B cell (primary cell): ENCODE results near the gene STOML1. TPM values are rescaled to one million over a fixed set of nuclear protein-coding genes. Genes with fewer than 3 reads are reported as not detected.

Experiments
- ATAC-seq: fragments of 200-7000 bp; cut with Tn5 transposase; one replicate; pipeline ENCODE4 v1.10.0; 2021; ENCODE audit warnings: low read depth, mild to moderate bottlenecking, moderate number of reproducible peaks, moderate library complexity
- CTCF ChIA-PET: fragments of 350-600 bp; sonication (Branson Sonifier 250); formaldehyde crosslinking; loops from one replicate; lab custom pipeline; 2021; ENCODE audit warnings: antibody characterized with exemption, inconsistent platforms; lab: Charles Lee
- POLR2A ChIA-PET: fragments of 350-600 bp; sonication (Branson Sonifier 250); formaldehyde crosslinking; loops from one replicate; lab custom pipeline; 2021; ENCODE audit warnings: antibody characterized with exemption; lab: Charles Lee
- DNase-seq: peaks from one replicate; pipeline ENCODE4 v3.0.0; 2013
- H2AFZ ChIP-seq: 2 replicates; pipeline ENCODE4 v1.6.1; 2012; ENCODE audit warnings: mild to moderate bottlenecking, low read depth, low read length; ENCODE audit not compliant: insufficient read depth, poor library complexity, severe bottlenecking
- H3K27ac ChIP-seq, 2 donors: 1 replicate in 1 of 2; 2 replicates in 1 of 2; pipeline ENCODE4 v1.5.1; 2012 to 2013; ENCODE audit warnings: low read length in 2 of 2, mild to moderate bottlenecking in 2 of 2, moderate library complexity in 1 of 2
- H3K27me3 ChIP-seq, 4 experiments: fragments of 200-600 bp in 1 of 4; sonication (generic) in 1 of 4; replicated peaks in 1 of 4; 1 replicate in 2 of 4; 2 replicates in 2 of 4; pipeline versions ENCODE4 v1.6.1 to v1.7.0; 2013 to 2016; ENCODE audit warnings: low read length in 3 of 4, mild to moderate bottlenecking in 2 of 4, mixed read lengths in 1 of 4, moderate library complexity in 1 of 4; ENCODE audit not compliant: insufficient read depth in 4 of 4, control insufficient read depth in 3 of 4; ENCODE audit errors: control extremely low read depth in 1 of 4
- H3K36me3 ChIP-seq, 2 experiments: replicated peaks in 1 of 2; 1 replicate in 1 of 2; 2 replicates in 1 of 2; pipeline versions ENCODE4 v1.6.1 to v1.7.1; 2013; ENCODE audit warnings: low read length in 1 of 2; ENCODE audit not compliant: insufficient read depth in 2 of 2, control insufficient read depth in 1 of 2; ENCODE audit errors: control extremely low read depth in 1 of 2, extremely low read depth in 1 of 2
- H3K4me1 ChIP-seq, 2 donors: fragments of 200-600 bp in 1 of 2; sonication (generic) in 1 of 2; 1 replicate in 1 of 2; 2 replicates in 1 of 2; pipeline versions ENCODE4 v1.5.1 to v1.6.1; 2013 to 2017; ENCODE audit warnings: low read length in 2 of 2; ENCODE audit not compliant: control insufficient read depth in 2 of 2, insufficient read depth in 2 of 2
- H3K4me2 ChIP-seq: replicated peaks from 2 replicates; pipeline ENCODE3; 2012; ENCODE audit warnings: mild to moderate bottlenecking, low read depth, low read length; ENCODE audit not compliant: poor library complexity, severe bottlenecking
- H3K4me3 ChIP-seq, 5 experiments: fragments of 200-600 bp in 1 of 5; sonication (generic) in 1 of 5; 1 replicate in 3 of 5; 2 replicates in 2 of 5; pipeline versions ENCODE4 v1.5.1 to v1.7.0; 2011 to 2016; ENCODE audit warnings: low read length in 4 of 5, mild to moderate bottlenecking in 4 of 5, low read depth in 2 of 5, control low read depth in 1 of 5, moderate library complexity in 1 of 5; ENCODE audit not compliant: insufficient read depth in 1 of 5; ENCODE audit errors: control extremely low read depth in 1 of 5, extremely low read depth in 1 of 5
- H3K79me2 ChIP-seq: fragments of 200-600 bp; sonication (generic); one replicate; pipeline ENCODE4 v1.6.0; 2016; ENCODE audit warnings: low read length; ENCODE audit not compliant: control insufficient read depth, insufficient read depth
- H3K9ac ChIP-seq: fragments of 200-600 bp; sonication (generic); 2 replicates; pipeline ENCODE4 v1.6.1; 2017; ENCODE audit warnings: mild to moderate bottlenecking, low read length, moderate library complexity
- H3K9me3 ChIP-seq, 3 donors: one replicate each; pipeline versions ENCODE4 v1.6.1 to v1.7.1; 2013; ENCODE audit warnings: low read length in 2 of 3; ENCODE audit not compliant: control insufficient read depth in 2 of 3, insufficient read depth in 1 of 3; ENCODE audit errors: control extremely low read depth in 1 of 3
- H4K20me1 ChIP-seq: 2 replicates; pipeline ENCODE4 v1.6.0; 2012; ENCODE audit warnings: mild to moderate bottlenecking, low read length; ENCODE audit not compliant: insufficient read depth, control insufficient read depth, poor library complexity, severe bottlenecking
- H3K27ac Mint-ChIP-seq: one replicate; pipeline ENCODE4 v1.8.0; 2021; ENCODE audit warnings: mixed read lengths
- H3K27me3 Mint-ChIP-seq: one replicate; pipeline ENCODE4 v1.8.0; 2021; ENCODE audit warnings: mixed read lengths
- H3K4me1 Mint-ChIP-seq: one replicate; pipeline ENCODE4 v1.8.0; 2021; ENCODE audit warnings: mixed read lengths
- H3K4me3 Mint-ChIP-seq: one replicate; pipeline ENCODE4 v1.8.0; 2021; ENCODE audit warnings: mixed read lengths
- H3K9me3 Mint-ChIP-seq: one replicate; pipeline ENCODE4 v1.8.0; 2022; ENCODE audit warnings: mixed read lengths; ENCODE audit not compliant: insufficient read depth
- EZH2 ChIP-seq: IDR thresholded peaks from 2 replicates; pipeline ENCODE4 v1.6.1; 2012; ENCODE audit warnings: borderline replicate concordance, low read depth, mild to moderate bottlenecking, moderate library complexity, low read length; ENCODE audit not compliant: insufficient read depth, poor library complexity, severe bottlenecking
- WGBS: methylation state at CpG from one replicate; pipeline ENCODE4 v1.1.5; 2013; ENCODE audit warnings: missing lambda C conversion rate; ENCODE audit not compliant: insufficient coverage; 5-methylcytosine and 5-hydroxymethylcytosine counted together
- intact Hi-C: fragments of 100-400 bp; cut with micrococcal nuclease; formaldehyde crosslinking; loops from one replicate; pipeline ENCODE4 v1.10.0; 2022
- polyA plus RNA-seq: library from polyadenylated mRNA; depleted of rRNA; stranded (reverse); fragments of >200 nt; gene quantifications from 2 replicates; pipeline ENCODE4 v1.2.3, GENCODE V29; 2012
- total RNA-seq, 2 donors: library from RNA; stranded (reverse); fragments of 120-200 nt in 1 of 2; gene quantifications; 1 replicate in 1 of 2; 2 replicates in 1 of 2; pipeline versions ENCODE4 v1.2.3 to v1.2.4, GENCODE V29; 2013 to 2022
- TF ChIP-seq, protein P1 (sequence below): fragments of 200-600 bp; IDR thresholded peaks from one replicate; pipeline ENCODE4 v1.8.0; 2022; ENCODE audit warnings: antibody characterized with exemption, mild to moderate bottlenecking

The STOML1 gene
- total and polyA plus RNA-seq, 2 donors (not counting 1 experiment from before 2014, with no cell fraction given) = 6.2 to 11.3 TPM

- TF ChIP-seq, protein P1, sequence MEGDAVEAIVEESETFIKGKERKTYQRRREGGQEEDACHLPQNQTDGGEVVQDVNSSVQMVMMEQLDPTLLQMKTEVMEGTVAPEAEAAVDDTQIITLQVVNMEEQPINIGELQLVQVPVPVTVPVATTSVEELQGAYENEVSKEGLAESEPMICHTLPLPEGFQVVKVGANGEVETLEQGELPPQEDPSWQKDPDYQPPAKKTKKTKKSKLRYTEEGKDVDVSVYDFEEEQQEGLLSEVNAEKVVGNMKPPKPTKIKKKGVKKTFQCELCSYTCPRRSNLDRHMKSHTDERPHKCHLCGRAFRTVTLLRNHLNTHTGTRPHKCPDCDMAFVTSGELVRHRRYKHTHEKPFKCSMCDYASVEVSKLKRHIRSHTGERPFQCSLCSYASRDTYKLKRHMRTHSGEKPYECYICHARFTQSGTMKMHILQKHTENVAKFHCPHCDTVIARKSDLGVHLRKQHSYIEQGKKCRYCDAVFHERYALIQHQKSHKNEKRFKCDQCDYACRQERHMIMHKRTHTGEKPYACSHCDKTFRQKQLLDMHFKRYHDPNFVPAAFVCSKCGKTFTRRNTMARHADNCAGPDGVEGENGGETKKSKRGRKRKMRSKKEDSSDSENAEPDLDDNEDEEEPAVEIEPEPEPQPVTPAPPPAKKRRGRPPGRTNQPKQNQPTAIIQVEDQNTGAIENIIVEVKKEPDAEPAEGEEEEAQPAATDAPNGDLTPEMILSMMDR = no peak
- no peak for TF ChIP-seq EZH2
- H3K4me3 ChIP-seq = no peak overlapping the region
- peaks cover 57% of the 10 kb centered on the region for H3K4me1 Mint-ChIP-seq
Measured at GRCh38 chr15:73989001-73989798, 2.9 kb downstream of the STOML1 start.

GRCh38 chr15:73988445-73988969 is 3.6 kb downstream of the STOML1 start:
- Mint-ChIP-seq H3K27me3 (no peaks in the 10 kb centered on the region), H3K27ac (no peak overlapping the region), H3K9me3 (no peaks in the 10 kb centered on the region), H3K4me1 (peaks cover 54% of the 10 kb centered on the region), H3K4me3 (no peak overlapping the region)
- no peak for TF ChIP-seq EZH2
- TF ChIP-seq, protein P1 = no peak
- Histone ChIP-seq H3K27ac (no peak overlapping the region), H4K20me1 (peaks cover 4% of the 10 kb centered on the region), H3K36me3 (no peaks in the 10 kb centered on the region), H3K79me2 (peaks cover 23% of the 10 kb centered on the region), H2AFZ (no peak overlapping the region), H3K4me1 (peaks cover 45 to 57% of the 10 kb centered on the region in 2 donors), H3K4me3 (no peak overlapping the region), H3K9me3 (no peaks in the 10 kb centered on the region), H3K27me3 (no peaks in the 10 kb centered on the region), H3K4me2 (peak overlapping the region; percentile 12), H3K9ac (no peak overlapping the region)
- ATAC-seq (no peak), DNase-seq (no peak)
- WGBS = 97% methylated on average over 13 of the region's 13 CpGs
- intact Hi-C loops = no loop called here
- POLR2A ChIA-PET = interaction anchor here (0.5 kb wide), 1 partner anchor 60 kb away, joined by 3 read pairs; no protein-coding TSS in a partner anchor
- CTCF ChIA-PET = interaction anchor here (1.9 to 4.5 kb wide), 2 partner anchors 16 to 60 kb away, joined by 4 to 20 read pairs; no protein-coding TSS in a partner anchor

More at GRCh38 chr15:73989001-73989798, 2.9 kb downstream of the STOML1 start:
- peaks cover 25% of the 10 kb centered on the region for H3K79me2 ChIP-seq
- no peaks in the 10 kb centered on the region for H3K9me3 ChIP-seq
- peaks cover 45 to 57% of the 10 kb centered on the region in 2 donors for H3K4me1 ChIP-seq
- peaks cover 4% of the 10 kb centered on the region for H4K20me1 ChIP-seq
- Mint-ChIP-seq H3K4me3 (no peak overlapping the region), H3K27ac (no peak overlapping the region), H3K27me3 (no peaks in the 10 kb centered on the region), H3K9me3 (no peaks in the 10 kb centered on the region)
- CTCF ChIA-PET = interaction anchor here (1.9 to 4.5 kb wide), 2 partner anchors 16 to 59 kb away, joined by 4 to 20 read pairs; no protein-coding TSS in a partner anchor
- intact Hi-C loops = no loop called here
- H3K27me3 ChIP-seq = no peaks in the 10 kb centered on the region
- H3K9ac ChIP-seq = no peak overlapping the region
- H3K27ac ChIP-seq = no peak overlapping the region
- H3K36me3 ChIP-seq = no peaks in the 10 kb centered on the region
- POLR2A ChIA-PET = interaction anchor here (0.5 kb wide), 1 partner anchor 61 kb away, joined by 3 read pairs; no protein-coding TSS in a partner anchor
- ATAC-seq = no peak
- DNase-seq = no peak
- no peak overlapping the region for H2AFZ ChIP-seq
- 98% methylated on average over 9 of the region's 9 CpGs for WGBS
- H3K4me2 ChIP-seq = no peak overlapping the region
